ENCODE data around the gene ANKLE1. TPM values are rescaled to one million over a fixed set of nuclear protein-coding genes. Genes with fewer than 3 reads are reported as not detected.

Gene ANKLE1
- total RNA-seq, 2 donors from 2014 or later: 0.51 TPM; not detected in 1

GRCh38 chr19:17335575-17335974 lies 53.9 kb downstream of the ANKLE1 start:
- H3K27ac ChIP-seq: no peak overlapping the region
- no peak for DNase-seq (ENCODE audit: low spot score)
- H3K4me1 ChIP-seq: peaks cover 0 to 41% of the 10 kb centered on the region in 2 donors
- TF ChIP-seq, protein P1, sequence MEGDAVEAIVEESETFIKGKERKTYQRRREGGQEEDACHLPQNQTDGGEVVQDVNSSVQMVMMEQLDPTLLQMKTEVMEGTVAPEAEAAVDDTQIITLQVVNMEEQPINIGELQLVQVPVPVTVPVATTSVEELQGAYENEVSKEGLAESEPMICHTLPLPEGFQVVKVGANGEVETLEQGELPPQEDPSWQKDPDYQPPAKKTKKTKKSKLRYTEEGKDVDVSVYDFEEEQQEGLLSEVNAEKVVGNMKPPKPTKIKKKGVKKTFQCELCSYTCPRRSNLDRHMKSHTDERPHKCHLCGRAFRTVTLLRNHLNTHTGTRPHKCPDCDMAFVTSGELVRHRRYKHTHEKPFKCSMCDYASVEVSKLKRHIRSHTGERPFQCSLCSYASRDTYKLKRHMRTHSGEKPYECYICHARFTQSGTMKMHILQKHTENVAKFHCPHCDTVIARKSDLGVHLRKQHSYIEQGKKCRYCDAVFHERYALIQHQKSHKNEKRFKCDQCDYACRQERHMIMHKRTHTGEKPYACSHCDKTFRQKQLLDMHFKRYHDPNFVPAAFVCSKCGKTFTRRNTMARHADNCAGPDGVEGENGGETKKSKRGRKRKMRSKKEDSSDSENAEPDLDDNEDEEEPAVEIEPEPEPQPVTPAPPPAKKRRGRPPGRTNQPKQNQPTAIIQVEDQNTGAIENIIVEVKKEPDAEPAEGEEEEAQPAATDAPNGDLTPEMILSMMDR (IDR thresholded peaks at IDR 0.05): no peak
- H3K36me3 ChIP-seq: no peaks in the 10 kb centered on the region
- no peak overlapping the region for H3K4me3 ChIP-seq
- no peaks in the 10 kb centered on the region for H3K27me3 ChIP-seq
- no peaks in the 10 kb centered on the region for H3K9me3 ChIP-seq

Other genes starting within 250 kb of the ANKLE1 start
- gene HAUS8, start 206.4 kb upstream of the ANKLE1 start, total RNA-seq: 1 to 10 TPM; 2.5 to 5.0 TPM
- 10 to 100 TPM; 25.4 to 40.8 TPM for gene MYO9B, start 206.1 kb upstream of the ANKLE1 start, total RNA-seq
- 10 to 100 TPM; 17.5 to 18.4 TPM for gene USE1, start 66.5 kb upstream of the ANKLE1 start, total RNA-seq
- 1 to 10 TPM; 5.9 to 8.2 TPM for gene OCEL1, start 55.7 kb upstream of the ANKLE1 start, total RNA-seq
- 10 to 100 TPM; 63.6 to 69.7 TPM for gene NR2F6, start 36.0 kb upstream of the ANKLE1 start, total RNA-seq
- gene USHBP1, start 17.2 kb upstream of the ANKLE1 start, total RNA-seq: 1 to 10 TPM; 4.3 to 6.6 TPM
- 10 to 100 TPM; 67.9 to 71.7 TPM for gene BABAM1, start 14.5 kb upstream of the ANKLE1 start, total RNA-seq
- gene ABHD8, start 21.5 kb downstream of the ANKLE1 start, total RNA-seq: 10 to 100 TPM; 11.8 to 15.8 TPM
- gene MRPL34, start 24.0 kb downstream of the ANKLE1 start, total RNA-seq: 100 to 1,000 TPM; 203 to 254 TPM
- 10 to 100 TPM; 22.2 to 40.1 TPM for gene DDA1, start 27.7 kb downstream of the ANKLE1 start, total RNA-seq
- 1 to 10 TPM; 4.2 to 5.2 TPM for gene ANO8, start 53.0 kb downstream of the ANKLE1 start, total RNA-seq
- 10 to 100 TPM in 1 of 2 donors, 1 to 10 TPM in 1; 6.0 to 16.8 TPM for gene GTPBP3, start 55.7 kb downstream of the ANKLE1 start, total RNA-seq
- 10 to 100 TPM; 48.3 to 83.7 TPM for gene PLVAP, start 95.4 kb downstream of the ANKLE1 start, total RNA-seq
- gene CCDC194, start 112.3 kb downstream of the ANKLE1 start, total RNA-seq: not detected
- gene BST2, start 123.7 kb downstream of the ANKLE1 start, total RNA-seq: 10 to 100 TPM; 32.1 to 35.3 TPM
- 10 to 100 TPM; 24.8 to 39.0 TPM for gene MVB12A, start 138.1 kb downstream of the ANKLE1 start, total RNA-seq
- gene TMEM221, start 166.8 kb downstream of the ANKLE1 start, total RNA-seq: under 1 TPM; 0.30 to 0.51 TPM
- not detected for gene NXNL1, start 179.0 kb downstream of the ANKLE1 start, total RNA-seq
- gene SLC27A1, start 188.6 kb downstream of the ANKLE1 start, total RNA-seq: 10 to 100 TPM; 31.2 to 65.6 TPM
- gene PGLS, start 229.7 kb downstream of the ANKLE1 start, total RNA-seq: 10 to 100 TPM; 20.4 to 35.9 TPM